CD4-positive, alpha-beta T cell treated with Interleukin-10 for 1 hour (primary cell): ENCODE results near the gene KIF16B.

Experiments used
- DNase-seq: peaks from one replicate; pipeline ENCODE4 v3.0.0-alpha.2; 2020

KIF16B gene

GRCh38 chr20:16388731-16389130, 184.5 kb downstream of the KIF16B start:
- DNase-seq, result no peak

GRCh38 chr20:16387666-16388065, 185.6 kb downstream of the KIF16B start:
- DNase-seq, result no peak

GRCh38 chr20:16385891-16386290, 187.4 kb downstream of the KIF16B start:
- no peak for DNase-seq

GRCh38 chr20:16385462-16385861, 187.8 kb downstream of the KIF16B start:
- DNase-seq, result no peak

- no peak for DNase-seq
Measured at GRCh38 chr20:16381444-16381843, 191.8 kb downstream of the KIF16B start.

- no peak for DNase-seq
Measured at GRCh38 chr20:16378712-16379370, 194.4 kb downstream of the KIF16B start.

GRCh38 chr20:16378122-16378521, 195.1 kb downstream of the KIF16B start:
- DNase-seq, result no peak

- no peak for DNase-seq
Measured at GRCh38 chr20:16369441-16369840, 203.8 kb downstream of the KIF16B start.

- no peak for DNase-seq
Measured at GRCh38 chr20:16368645-16369292, 204.5 kb downstream of the KIF16B start.

GRCh38 chr20:16367948-16368560, 205.2 kb downstream of the KIF16B start:
- no peak for DNase-seq

GRCh38 chr20:16366529-16366928, 206.7 kb downstream of the KIF16B start:
- DNase-seq, result no peak

- DNase-seq, result no peak
Measured at GRCh38 chr20:16364320-16364687, 208.9 kb downstream of the KIF16B start.

- DNase-seq, result no peak
Measured at GRCh38 chr20:16363506-16364319, 209.5 kb downstream of the KIF16B start.

GRCh38 chr20:16362642-16363041, 210.6 kb downstream of the KIF16B start:
- no peak for DNase-seq

- DNase-seq, result no peak
Measured at GRCh38 chr20:16360668-16361067, 212.6 kb downstream of the KIF16B start.

- DNase-seq, result no peak
Measured at GRCh38 chr20:16353417-16353781, 219.8 kb downstream of the KIF16B start.

GRCh38 chr20:16352751-16353416, 220.4 kb downstream of the KIF16B start:
- DNase-seq, result no peak

- DNase-seq, result no peak
Measured at GRCh38 chr20:16352321-16352720, 220.9 kb downstream of the KIF16B start.

GRCh38 chr20:16351415-16351814, 221.8 kb downstream of the KIF16B start:
- DNase-seq, result no peak

GRCh38 chr20:16350465-16350864, 222.8 kb downstream of the KIF16B start:
- no peak for DNase-seq

- DNase-seq, result no peak
Measured at GRCh38 chr20:16349523-16350260, 223.6 kb downstream of the KIF16B start.

GRCh38 chr20:16346956-16347355, 226.3 kb downstream of the KIF16B start:
- DNase-seq, result no peak
